IMR-90 (cell line): ENCODE results near the gene GPR176. TPM values are rescaled to one million over a fixed set of nuclear protein-coding genes. Genes with fewer than 3 reads are reported as not detected.

Experiments used
- ATAC-seq: fragments of 200-7000 bp; cut with Tn5 transposase; 2 replicates; pipeline ENCODE4 v1.9.1; 2020; ENCODE audit warnings: low read depth, mild to moderate bottlenecking, moderate library complexity
- BruUV-seq: library from RNA; stranded (reverse); fragments of 400-500 nt; replicated peaks from 2 replicates; lab custom pipeline; 2021; lab: Mats Ljungman, UMichigan
- CTCF ChIA-PET: fragments of 300-600 bp; formaldehyde crosslinking; extraction: SDS; loops from one replicate; lab custom pipeline; 2021; ENCODE audit warnings: antibody characterized with exemption; lab: Yijun Ruan, JAX
- POLR2A ChIA-PET: fragments of 300-600 bp; sonication (Branson Sonifier 250); formaldehyde crosslinking; loops from one replicate; lab custom pipeline; 2022; ENCODE audit warnings: antibody characterized with exemption; ENCODE audit not compliant: unreplicated experiment; lab: Charles Lee
- DNase-seq: peaks from one replicate; pipeline ENCODE4 v3.0.0; 2013
- H2AFZ ChIP-seq: replicated peaks from 2 replicates; pipeline ENCODE3; 2013; ENCODE audit warnings: low read length, mild to moderate bottlenecking; ENCODE audit not compliant: poor library complexity
- H2AK5ac ChIP-seq: 2 replicates; pipeline ENCODE4 v1.6.1; 2013; ENCODE audit warnings: low read depth, low read length, inconsistent platforms
- H2AK9ac ChIP-seq: replicated peaks from 2 replicates; pipeline ENCODE3; 2013; ENCODE audit warnings: mild to moderate bottlenecking, low read depth, low read length, moderate library complexity; ENCODE audit not compliant: poor library complexity
- H2BK120ac ChIP-seq: 2 replicates; pipeline ENCODE4 v1.6.1; 2013; ENCODE audit warnings: low read depth, low read length, inconsistent platforms
- H2BK15ac ChIP-seq: 3 replicates; pipeline ENCODE4 v1.6.1; 2013; ENCODE audit warnings: low read depth, low read length, inconsistent platforms
- H2BK20ac ChIP-seq: 2 replicates; pipeline ENCODE4 v1.6.1; 2013; ENCODE audit warnings: low read depth, mild to moderate bottlenecking, inconsistent platforms, low read length, moderate library complexity
- H2BK5ac ChIP-seq: 2 replicates; pipeline ENCODE4 v1.6.1; 2013; ENCODE audit warnings: mild to moderate bottlenecking, low read depth, low read length, inconsistent platforms; ENCODE audit not compliant: poor library complexity, severe bottlenecking
- H3K14ac ChIP-seq: replicated peaks from 2 replicates; pipeline ENCODE4 v1.6.1; 2013; ENCODE audit warnings: low read depth, low read length, inconsistent platforms
- H3K18ac ChIP-seq: 2 replicates; pipeline ENCODE4 v1.6.1; 2013; ENCODE audit warnings: low read depth, low read length, control low read depth
- H3K23ac ChIP-seq: 2 replicates; pipeline ENCODE4 v1.6.1; 2013; ENCODE audit warnings: low read depth, low read length, inconsistent platforms
- H3K27ac ChIP-seq: 2 replicates; pipeline ENCODE4 v1.5.1; 2013; ENCODE audit warnings: mild to moderate bottlenecking, control low read depth, low read length; ENCODE audit not compliant: insufficient read depth
- H3K27me3 ChIP-seq: 2 replicates; pipeline ENCODE4 v1.6.1; 2013; ENCODE audit warnings: low read length; ENCODE audit not compliant: control insufficient read depth, insufficient read depth
- H3K36me3 ChIP-seq: 2 replicates; pipeline ENCODE4 v1.6.1; 2013; ENCODE audit warnings: low read length, mixed read lengths; ENCODE audit not compliant: control insufficient read depth, insufficient read depth
- H3K4ac ChIP-seq: 2 replicates; pipeline ENCODE4 v1.6.1; 2013; ENCODE audit warnings: low read depth, low read length, inconsistent platforms
- H3K4me1 ChIP-seq: 2 replicates; pipeline ENCODE4 v1.6.1; 2013; ENCODE audit warnings: low read length, mixed read lengths; ENCODE audit not compliant: control insufficient read depth, insufficient read depth
- H3K4me2 ChIP-seq: 2 replicates; pipeline ENCODE4 v1.6.1; 2013; ENCODE audit warnings: low read depth, mild to moderate bottlenecking, control low read depth, low read length, moderate library complexity
- H3K4me3 ChIP-seq: 2 replicates; pipeline ENCODE4 v1.5.1; 2013; ENCODE audit warnings: low read depth, mild to moderate bottlenecking, control low read depth, low read length, moderate library complexity; ENCODE audit not compliant: insufficient read depth
- H3K56ac ChIP-seq: 2 replicates; pipeline ENCODE4 v1.6.1; 2013; ENCODE audit warnings: low read length, inconsistent platforms; ENCODE audit not compliant: insufficient read depth; ENCODE audit errors: extremely low read depth
- H3K79me1 ChIP-seq, 2 experiments: 2 replicates each; pipeline ENCODE4 v1.6.1; 2013; ENCODE audit warnings: low read length in 2 of 2, inconsistent platforms in 1 of 2, low read depth in 1 of 2
- H3K9ac ChIP-seq: 2 replicates; pipeline ENCODE4 v1.6.1; 2013; ENCODE audit warnings: low read depth, low read length, control low read depth
- H3K9me1 ChIP-seq: 2 replicates; pipeline ENCODE4 v1.6.1; 2013; ENCODE audit warnings: low read length, inconsistent platforms; ENCODE audit not compliant: insufficient read depth
- H3K9me3 ChIP-seq: 2 replicates; pipeline ENCODE4 v1.6.1; 2013; ENCODE audit warnings: low read length; ENCODE audit not compliant: control insufficient read depth, insufficient read depth
- H4K20me1 ChIP-seq: 2 replicates; pipeline ENCODE4 v1.6.1; 2013; ENCODE audit warnings: low read length, inconsistent platforms; ENCODE audit not compliant: insufficient read depth
- H4K5ac ChIP-seq: 2 replicates; pipeline ENCODE4 v1.6.1; 2013; ENCODE audit warnings: mild to moderate bottlenecking, low read depth, low read length, control low read depth
- H4K8ac ChIP-seq, 2 experiments: 2 replicates each; pipeline ENCODE4 v1.6.1; 2013; ENCODE audit warnings: low read depth in 2 of 2, low read length in 2 of 2, control low read depth in 1 of 2, inconsistent platforms in 1 of 2
- H4K91ac ChIP-seq: 2 replicates; pipeline ENCODE4 v1.6.1; 2013; ENCODE audit warnings: low read depth, low read length, inconsistent platforms; ENCODE audit not compliant: insufficient read depth
- BHLHE40 ChIP-seq: fragments of 150-350 bp; IDR thresholded peaks from 2 replicates; pipeline ENCODE4 v1.6.1; 2016; ENCODE audit warnings: mild to moderate bottlenecking, low read depth, low read length
- CEBPB ChIP-seq: IDR thresholded peaks from 2 replicates; pipeline ENCODE4 v1.6.1; 2012; ENCODE audit warnings: low read depth, low read length, improper control_type of control experiment
- CHD1 ChIP-seq: IDR thresholded peaks from 2 replicates; pipeline ENCODE4 v1.6.1; 2012; ENCODE audit warnings: low read depth, low read length, improper control_type of control experiment
- MAFK ChIP-seq: IDR thresholded peaks from 2 replicates; pipeline ENCODE4 v1.6.1; 2012; ENCODE audit warnings: low read depth, low read length, improper control_type of control experiment
- MXI1 ChIP-seq: IDR thresholded peaks from 2 replicates; pipeline ENCODE4 v1.6.1; 2012; ENCODE audit warnings: low read depth, mild to moderate bottlenecking, low read length, moderate library complexity, borderline replicate concordance
- POLR2A ChIP-seq: IDR thresholded peaks from 2 replicates; pipeline ENCODE4 v1.6.1; 2012; ENCODE audit warnings: mild to moderate bottlenecking, low read depth, low read length
- RAD21 ChIP-seq: IDR thresholded peaks from 2 replicates; pipeline ENCODE4 v1.6.1; 2012; ENCODE audit warnings: low read length, improper control_type of control experiment
- RCOR1 ChIP-seq: IDR thresholded peaks from 2 replicates; pipeline ENCODE4 v1.6.1; 2012; ENCODE audit warnings: mild to moderate bottlenecking, low read length, improper control_type of control experiment; ENCODE audit not compliant: insufficient replicate concordance
- RFX5 ChIP-seq: IDR thresholded peaks from 2 replicates; pipeline ENCODE4 v1.8.0; 2012; ENCODE audit warnings: low read depth, mild to moderate bottlenecking, low read length, moderate library complexity
- SMC3 ChIP-seq: fragments of 150-350 bp; IDR thresholded peaks from 2 replicates; pipeline ENCODE4 v1.6.1; 2016; ENCODE audit warnings: low read depth, mild to moderate bottlenecking, antibody characterized with exemption, low read length, moderate library complexity
- WGBS, 2 experiments: methylation state at CpG; one replicate each; pipeline versions ENCODE4 v1.1.5 to v1.1.7; 2013; ENCODE audit warnings: missing lambda C conversion rate in 2 of 2; ENCODE audit not compliant: insufficient read length in 1 of 2; ENCODE audit errors: extremely low coverage in 2 of 2; 5-methylcytosine and 5-hydroxymethylcytosine counted together
- dilution Hi-C: fragments of 300-500 bp; cut with HindIII; formaldehyde crosslinking; loops from one replicate; pipeline ENCODE4 v1.14.3; 2018; ENCODE audit warnings: low sequenced_read_pairs; ENCODE audit not compliant: unreplicated experiment
- in situ Hi-C: fragments of 300-500 bp; cut with MboI; formaldehyde crosslinking; loops from 3 replicates; pipeline ENCODE4 v1.14.3; 2019; ENCODE audit warnings: low sequenced_read_pairs, inconsistent platforms, mixed read lengths
- intact Hi-C: fragments of 100-400 bp; cut with micrococcal nuclease; formaldehyde crosslinking; loops from 2 replicates; pipeline ENCODE4 v1.10.0; 2022
- polyA plus RNA-seq, 3 experiments: library from polyadenylated mRNA; depleted of rRNA; stranded (reverse); fragments of >200 nt; gene quantifications; 2 replicates each; pipeline ENCODE4 v1.2.3, GENCODE V29; 2012; ENCODE audit warnings: low replicate concordance in 1 of 3
- total RNA-seq: library from RNA; depleted of rRNA; stranded (reverse); fragments of >200 nt; gene quantifications from 2 replicates; pipeline ENCODE4 v1.2.3, GENCODE V29; 2012
- TF ChIP-seq, protein P1 (sequence below): conservative IDR thresholded peaks from 2 replicates; pipeline ENCODE4 v1.5.1; 2012; ENCODE audit warnings: mild to moderate bottlenecking, low read depth, low read length, improper control_type of control experiment
- TF ChIP-seq, protein P2 (sequence below): fragments of 150-350 bp; IDR thresholded peaks from 2 replicates; pipeline ENCODE4 v1.6.1; 2016; ENCODE audit warnings: low read depth, mild to moderate bottlenecking, low read length, moderate library complexity, borderline replicate concordance
- TF ChIP-seq, protein P3 (sequence below): fragments of 150-350 bp; IDR thresholded peaks from 2 replicates; pipeline ENCODE4 v1.6.1; 2017; ENCODE audit warnings: mild to moderate bottlenecking, antibody characterized with exemption, low read length, low read depth

GPR176 gene
- total and polyA plus RNA-seq, 2 of the 4 experiments (the other 2 are of a cell fraction), result 114 to 246 TPM

DNA sequence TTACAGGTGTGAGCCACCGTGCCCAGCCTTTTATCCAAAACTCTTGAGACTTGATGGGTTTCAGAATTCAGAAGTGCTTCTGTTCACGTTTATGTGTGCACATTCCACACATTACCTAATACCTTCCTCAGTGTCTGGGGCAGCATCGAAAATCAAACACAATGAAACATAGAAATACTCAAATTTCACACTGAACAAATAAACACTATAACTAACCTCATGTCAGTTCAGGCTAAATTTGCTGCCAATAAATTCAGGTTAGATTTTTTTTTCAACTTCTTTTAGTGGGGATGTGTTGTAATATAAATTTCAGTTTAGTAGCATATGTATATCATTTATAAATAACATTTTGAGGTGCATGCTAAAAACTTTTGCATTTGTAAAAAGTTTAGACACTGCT is 16.6 kb upstream of the GPR176 start:
- no peak overlapping the region for H2BK15ac ChIP-seq
- no peak overlapping the region; the same call in 1 of the 2 replicates for H3K4ac ChIP-seq
- no peak overlapping the region for H2AK9ac ChIP-seq
- peak overlapping the region; percentile 76; the same call in 1 of the 2 replicates for H3K4me2 ChIP-seq
- H3K23ac ChIP-seq, result no peak overlapping the region
- H3K36me3 ChIP-seq, result peaks cover 18% of the 10 kb centered on the region
- no peak overlapping the region for H4K8ac ChIP-seq
- intact Hi-C loops (loop anchor here (10.0 kb wide), 1 partner anchor 252 kb away; no protein-coding TSS in a partner anchor), dilution Hi-C loops (no loop called here), in situ Hi-C loops (no loop called here)
- H2BK120ac ChIP-seq, result no peak overlapping the region
- DNase-seq, result no peak
- no peak overlapping the region for H2AFZ ChIP-seq
- H2BK5ac ChIP-seq, result peak overlapping the region; percentile 15
- no peak overlapping the region for H4K5ac ChIP-seq
- peaks cover 21% of the 10 kb centered on the region; the same call in 1 of the 2 replicates for H4K20me1 ChIP-seq
- peaks cover 15% of the 10 kb centered on the region for H3K9me1 ChIP-seq
- H3K4me3 ChIP-seq, result no peak overlapping the region
- H2BK20ac ChIP-seq, result no peak overlapping the region; the same call in 1 of the 2 replicates
- no peak overlapping the region for H3K9ac ChIP-seq
- no peak overlapping the region for H3K56ac ChIP-seq
- H3K9me3 ChIP-seq, result no peaks in the 10 kb centered on the region
- H3K27ac ChIP-seq, result no peak overlapping the region
- ChIA-PET POLR2A (interaction anchor here (1.2 kb wide), 1 partner anchor 12 kb away, joined by 7 read pairs; no protein-coding TSS in a partner anchor), CTCF (no interaction called here)
- H2AK5ac ChIP-seq, result no peak overlapping the region; the same call in 1 of the 2 replicates
- H3K14ac ChIP-seq, result 0 out of 2 replicates have a peak overlapping the region, but pooled peaks have one; percentile 1
- peaks cover 26% of the 10 kb centered on the region for H3K4me1 ChIP-seq
- no peaks in the 10 kb centered on the region for H3K27me3 ChIP-seq
- H4K91ac ChIP-seq, result no peak overlapping the region
- no peak for ATAC-seq
- no peak for TF ChIP-seq RFX5
- no peak for TF ChIP-seq RCOR1
- TF ChIP-seq, protein P1, sequence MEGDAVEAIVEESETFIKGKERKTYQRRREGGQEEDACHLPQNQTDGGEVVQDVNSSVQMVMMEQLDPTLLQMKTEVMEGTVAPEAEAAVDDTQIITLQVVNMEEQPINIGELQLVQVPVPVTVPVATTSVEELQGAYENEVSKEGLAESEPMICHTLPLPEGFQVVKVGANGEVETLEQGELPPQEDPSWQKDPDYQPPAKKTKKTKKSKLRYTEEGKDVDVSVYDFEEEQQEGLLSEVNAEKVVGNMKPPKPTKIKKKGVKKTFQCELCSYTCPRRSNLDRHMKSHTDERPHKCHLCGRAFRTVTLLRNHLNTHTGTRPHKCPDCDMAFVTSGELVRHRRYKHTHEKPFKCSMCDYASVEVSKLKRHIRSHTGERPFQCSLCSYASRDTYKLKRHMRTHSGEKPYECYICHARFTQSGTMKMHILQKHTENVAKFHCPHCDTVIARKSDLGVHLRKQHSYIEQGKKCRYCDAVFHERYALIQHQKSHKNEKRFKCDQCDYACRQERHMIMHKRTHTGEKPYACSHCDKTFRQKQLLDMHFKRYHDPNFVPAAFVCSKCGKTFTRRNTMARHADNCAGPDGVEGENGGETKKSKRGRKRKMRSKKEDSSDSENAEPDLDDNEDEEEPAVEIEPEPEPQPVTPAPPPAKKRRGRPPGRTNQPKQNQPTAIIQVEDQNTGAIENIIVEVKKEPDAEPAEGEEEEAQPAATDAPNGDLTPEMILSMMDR, result no peak
- TF ChIP-seq RAD21, result no peak
- no peak for TF ChIP-seq SMC3
- TF ChIP-seq POLR2A, result no peak
- TF ChIP-seq, protein P2, sequence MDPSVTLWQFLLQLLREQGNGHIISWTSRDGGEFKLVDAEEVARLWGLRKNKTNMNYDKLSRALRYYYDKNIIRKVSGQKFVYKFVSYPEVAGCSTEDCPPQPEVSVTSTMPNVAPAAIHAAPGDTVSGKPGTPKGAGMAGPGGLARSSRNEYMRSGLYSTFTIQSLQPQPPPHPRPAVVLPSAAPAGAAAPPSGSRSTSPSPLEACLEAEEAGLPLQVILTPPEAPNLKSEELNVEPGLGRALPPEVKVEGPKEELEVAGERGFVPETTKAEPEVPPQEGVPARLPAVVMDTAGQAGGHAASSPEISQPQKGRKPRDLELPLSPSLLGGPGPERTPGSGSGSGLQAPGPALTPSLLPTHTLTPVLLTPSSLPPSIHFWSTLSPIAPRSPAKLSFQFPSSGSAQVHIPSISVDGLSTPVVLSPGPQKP, result no peak
- TF ChIP-seq BHLHE40, result no peak
- TF ChIP-seq CHD1, result no peak
- TF ChIP-seq, protein P3, sequence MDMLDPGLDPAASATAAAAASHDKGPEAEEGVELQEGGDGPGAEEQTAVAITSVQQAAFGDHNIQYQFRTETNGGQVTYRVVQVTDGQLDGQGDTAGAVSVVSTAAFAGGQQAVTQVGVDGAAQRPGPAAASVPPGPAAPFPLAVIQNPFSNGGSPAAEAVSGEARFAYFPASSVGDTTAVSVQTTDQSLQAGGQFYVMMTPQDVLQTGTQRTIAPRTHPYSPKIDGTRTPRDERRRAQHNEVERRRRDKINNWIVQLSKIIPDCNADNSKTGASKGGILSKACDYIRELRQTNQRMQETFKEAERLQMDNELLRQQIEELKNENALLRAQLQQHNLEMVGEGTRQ, result no peak
- no peak for TF ChIP-seq MXI1
- TF ChIP-seq CEBPB, result no peak
- TF ChIP-seq MAFK, result no peak
- peaks cover 29 to 68% of the 10 kb centered on the region in 2 experiments for H3K79me1 ChIP-seq
- H3K18ac ChIP-seq, result no peak overlapping the region
- no TSS peak for BruUV-seq
- 73% methylated on average over 3 of the region's 3 CpGs; no CpG with 5 or more reads in 1 of the 2 experiments for WGBS, 2 experiments
